Tongue (tissue), 1 donor: ENCODE results near the gene IPP. TPM values are rescaled to one million over a fixed set of nuclear protein-coding genes. Genes with fewer than 3 reads are reported as not detected.

Experiments used
- total RNA-seq: library from RNA; depleted of rRNA; stranded (reverse); fragments of >200 nt; gene quantifications from one replicate; pipeline ENCODE4 v1.2.3, GENCODE V29; 2014

IPP gene
- total RNA-seq, 1 donor from 2014 or later = 16.6 TPM

Other genes starting within 250 kb of the IPP start
- gene PRDX1, start 228.8 kb downstream of the IPP start, total RNA-seq = 150 TPM
- 88.8 TPM for gene AKR1A1, start 199.8 kb downstream of the IPP start, total RNA-seq
- 66.4 TPM for gene NASP, start 166.6 kb downstream of the IPP start, total RNA-seq
- gene CCDC17, start 126.6 kb downstream of the IPP start, total RNA-seq = not detected
- 148 TPM for gene GPBP1L1, start 64.1 kb downstream of the IPP start, total RNA-seq
- 9.0 TPM for gene TMEM69, start 62.5 kb downstream of the IPP start, total RNA-seq
- 68.1 TPM for gene MAST2, start 53.0 kb upstream of the IPP start, total RNA-seq